GM19452 (cell line): Measurements from ENCODE around the gene CD63.
A peak's percentile ranks its signal among the peaks of the same experiment; 100 is the strongest.
"Not testable (repeated sequence)": the region's sequence is repeated elsewhere in the genome, so short reads cannot be mapped to it uniquely, and the experiment has no call there.

Source experiments
- ATAC-seq: cut with Tn5 transposase; IDR thresholded peaks from one replicate; pipeline ENCODE4 v1.9.1; 2021; ENCODE audit not compliant: unreplicated experiment

CD63 gene, protein sequence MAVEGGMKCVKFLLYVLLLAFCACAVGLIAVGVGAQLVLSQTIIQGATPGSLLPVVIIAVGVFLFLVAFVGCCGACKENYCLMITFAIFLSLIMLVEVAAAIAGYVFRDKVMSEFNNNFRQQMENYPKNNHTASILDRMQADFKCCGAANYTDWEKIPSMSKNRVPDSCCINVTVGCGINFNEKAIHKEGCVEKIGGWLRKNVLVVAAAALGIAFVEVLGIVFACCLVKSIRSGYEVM

DNA sequence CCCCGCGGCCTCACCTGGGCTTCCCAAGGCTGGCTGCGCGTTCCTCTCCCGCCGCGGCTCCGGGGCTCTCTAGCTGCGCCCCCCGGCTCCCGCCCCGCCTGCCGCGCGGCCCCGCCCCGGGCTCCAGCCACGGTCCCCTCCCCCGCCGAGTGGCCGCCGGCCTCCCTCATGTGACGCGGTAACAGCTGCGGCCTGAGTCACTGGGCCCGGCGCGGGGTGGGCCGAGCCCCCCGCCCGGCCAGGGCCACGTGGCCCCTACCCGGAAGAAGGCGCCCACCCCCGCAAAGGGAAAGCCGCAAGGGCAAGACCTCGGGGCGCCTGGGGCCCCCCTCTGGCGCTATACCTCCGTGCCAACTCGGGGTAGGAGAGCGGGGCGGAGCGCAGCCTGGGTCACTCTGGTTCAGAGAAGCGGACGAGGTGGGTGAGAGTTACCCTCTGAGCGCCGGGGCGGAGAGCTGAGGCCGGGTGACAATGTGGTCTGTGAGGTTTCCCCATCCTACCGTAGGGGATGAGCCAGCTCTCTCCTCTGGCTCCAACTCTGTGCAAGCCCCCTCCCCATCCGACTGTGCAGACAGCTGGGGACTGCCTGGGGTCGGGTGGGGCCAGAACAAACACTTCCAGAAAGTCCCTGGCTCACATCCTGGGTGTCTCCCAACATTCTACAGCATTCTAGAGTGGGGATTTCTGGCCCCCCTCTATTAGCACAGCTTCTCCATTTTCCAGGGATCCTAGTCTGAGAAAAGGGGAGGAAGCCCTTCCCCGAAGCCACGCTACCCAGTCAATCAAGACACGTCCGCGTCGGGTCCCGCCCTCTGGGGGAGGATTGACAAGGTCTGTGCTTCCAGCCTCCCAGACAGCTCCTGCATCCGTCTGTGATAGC, at the start of gene CD63:
CD63 (minus strand) TSS at position 71 of the 880 bp plus-strand sequence. CDS start 668 bp downstream, outside the sequence.
- peak; percentile 55 for ATAC-seq

DNA sequence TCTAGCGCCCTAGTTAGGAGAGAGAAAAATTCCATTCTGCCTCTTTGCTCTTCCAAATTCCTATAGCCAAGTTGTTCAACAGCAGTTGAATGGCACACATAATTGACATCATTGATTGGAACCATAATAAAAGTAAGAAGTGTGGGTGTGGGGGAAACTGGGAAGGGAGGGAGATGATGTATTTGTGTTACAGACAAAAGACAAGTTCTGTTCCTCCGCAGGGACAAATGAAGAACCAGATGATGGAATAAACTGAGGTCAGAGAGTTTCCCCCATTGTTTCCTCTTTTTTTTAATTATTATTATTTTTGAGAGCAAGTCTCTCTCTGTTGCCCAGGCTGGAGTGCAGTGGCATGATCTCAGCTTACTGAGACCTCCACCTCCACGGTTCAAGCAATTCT, 49.0 kb upstream of the CD63 start:
- no peak for ATAC-seq

DNA sequence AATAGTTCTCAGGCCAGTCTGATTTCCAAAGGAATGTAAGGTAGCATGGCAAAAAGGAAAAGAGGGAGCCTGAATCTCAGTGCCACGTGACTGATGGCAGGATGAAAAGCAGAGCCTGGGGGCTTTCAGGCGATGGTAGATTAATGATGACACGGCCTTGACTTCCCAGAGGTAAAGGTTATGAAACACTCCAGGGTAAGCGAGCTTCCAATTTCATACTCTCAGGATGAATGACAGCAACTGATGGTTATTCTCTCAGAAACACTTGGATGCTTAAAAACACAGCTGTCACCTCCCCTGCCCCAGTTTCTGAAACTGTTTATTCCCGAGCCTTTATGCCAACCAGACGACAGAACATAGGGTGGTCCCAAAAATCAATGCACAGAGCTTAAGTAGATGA, 42.9 kb upstream of the CD63 start:
- ATAC-seq: no peak

DNA sequence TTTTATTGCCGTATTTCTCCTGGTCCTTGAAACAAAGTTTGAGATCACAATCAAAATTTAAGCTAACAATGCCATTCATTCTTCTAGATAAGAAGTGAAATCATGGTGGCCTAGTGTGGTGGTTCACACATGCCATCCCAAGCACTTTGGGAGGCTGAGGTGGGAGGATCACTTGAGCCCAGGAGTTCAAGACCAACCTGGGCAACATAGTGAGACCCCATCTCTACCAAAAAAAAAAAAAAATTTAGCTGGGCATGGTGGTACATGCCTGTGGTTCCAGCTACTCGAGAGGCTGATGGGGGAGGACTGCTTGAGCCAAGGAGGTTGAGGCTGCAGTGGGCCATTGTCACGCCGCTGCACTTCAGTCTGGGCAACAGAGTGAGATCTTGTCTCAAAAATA, 38.3 kb upstream of the CD63 start:
- no peak for ATAC-seq

DNA sequence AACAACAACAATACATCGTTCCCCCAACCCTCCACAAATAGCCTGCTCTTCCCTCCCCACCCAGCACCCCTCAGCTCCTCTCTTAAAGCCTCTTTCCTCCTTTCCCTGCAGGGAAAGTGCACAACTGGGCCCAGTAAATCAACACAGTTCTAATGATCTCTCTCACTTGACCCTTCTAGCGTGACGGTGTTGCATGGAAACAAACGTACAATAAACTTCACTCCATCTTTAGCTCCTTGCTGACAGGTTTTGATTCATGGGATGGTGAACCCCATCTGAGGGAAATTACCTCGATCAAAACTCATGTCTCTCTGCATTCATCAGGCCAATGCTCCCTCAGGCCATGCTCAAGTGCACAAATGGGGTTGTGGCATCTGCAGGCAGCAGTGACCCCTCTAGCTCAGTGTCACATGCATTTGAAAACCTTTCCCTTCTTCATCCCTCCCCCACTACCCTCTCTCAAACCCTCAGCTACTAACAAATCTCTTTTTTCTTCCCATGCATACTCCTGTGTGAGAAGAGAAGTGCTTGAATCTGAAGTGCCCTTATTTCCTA, 37.0 kb upstream of the CD63 start:
- no peak for ATAC-seq

DNA sequence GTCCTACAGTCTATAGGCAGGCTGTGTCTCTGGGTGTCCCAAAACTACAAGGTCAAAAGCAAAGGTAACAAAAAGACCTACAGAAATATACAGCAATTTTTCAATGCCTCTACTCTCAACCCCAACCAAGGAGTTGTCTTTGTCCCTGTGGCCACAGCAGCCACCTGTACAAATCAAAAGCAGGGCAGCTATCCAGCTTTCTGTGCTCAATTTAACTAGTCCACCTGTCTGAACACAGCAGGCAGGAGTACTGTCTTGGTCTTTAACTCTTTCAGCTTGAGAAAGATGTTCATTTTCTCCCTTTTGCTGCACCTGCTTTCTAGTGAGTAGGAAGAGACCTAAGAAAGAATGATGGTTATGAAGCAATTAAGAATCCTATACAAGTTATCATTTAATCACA, 33.8 kb upstream of the CD63 start:
- ATAC-seq: no peak

DNA sequence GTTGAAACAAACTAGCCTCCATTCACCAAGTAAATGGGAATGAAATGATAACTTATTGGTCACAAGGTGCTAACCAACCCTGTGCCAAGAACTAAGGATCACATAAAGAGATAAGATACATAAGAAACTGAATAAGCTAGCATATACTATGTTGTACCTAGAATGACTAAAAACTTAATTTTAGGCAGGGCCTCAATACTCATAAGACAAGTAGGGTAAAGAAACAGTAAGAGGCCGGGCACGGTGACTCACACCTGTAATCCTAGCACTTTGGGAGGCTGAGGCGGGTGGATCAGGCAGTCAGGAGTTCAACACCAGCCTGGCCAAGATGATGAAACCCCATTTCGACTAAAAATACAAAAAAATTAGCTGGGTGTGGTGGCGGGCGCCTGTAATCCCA, 31.9 kb upstream of the CD63 start:
- no peak for ATAC-seq

DNA sequence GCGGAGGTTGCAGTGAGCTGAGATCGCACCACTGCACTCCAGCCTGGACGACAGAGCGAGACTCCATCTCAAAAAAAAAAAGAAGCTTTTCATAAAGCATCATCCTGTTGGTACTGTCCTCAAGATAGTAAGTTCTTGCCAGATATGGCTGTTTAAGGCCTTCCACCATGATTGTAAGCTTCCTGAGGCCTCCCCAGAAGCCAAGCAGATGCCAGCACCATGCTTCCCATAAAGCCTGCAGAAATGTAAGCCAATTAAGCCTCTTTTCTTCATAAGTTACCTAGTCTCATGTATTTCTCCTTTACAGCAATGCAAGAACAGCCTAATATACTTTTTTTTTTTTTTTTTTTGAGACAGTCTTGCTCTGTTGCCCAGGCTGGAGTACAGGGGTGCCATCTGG, 29.8 kb upstream of the CD63 start:
- ATAC-seq: not testable (repeated sequence)

DNA sequence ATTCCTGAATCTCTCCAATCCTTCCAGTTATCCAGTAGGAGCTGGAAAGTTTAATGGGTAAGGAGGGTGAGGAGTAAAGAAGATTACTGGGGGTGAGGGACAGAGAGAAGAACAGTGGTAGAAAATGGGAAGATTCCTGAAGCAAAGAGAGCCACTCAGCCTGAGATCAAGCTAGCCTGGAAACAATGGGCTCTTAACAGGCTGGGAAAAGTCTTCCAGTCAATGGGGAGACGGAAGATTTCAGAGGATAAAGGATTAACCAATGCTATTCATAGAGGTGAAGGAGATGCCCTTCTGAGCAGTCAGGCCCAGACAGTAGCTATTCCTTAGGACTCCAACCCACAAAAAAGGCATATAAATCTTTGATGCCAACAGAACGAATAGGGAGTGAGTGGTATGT, 28.9 kb upstream of the CD63 start:
- ATAC-seq: no peak

DNA sequence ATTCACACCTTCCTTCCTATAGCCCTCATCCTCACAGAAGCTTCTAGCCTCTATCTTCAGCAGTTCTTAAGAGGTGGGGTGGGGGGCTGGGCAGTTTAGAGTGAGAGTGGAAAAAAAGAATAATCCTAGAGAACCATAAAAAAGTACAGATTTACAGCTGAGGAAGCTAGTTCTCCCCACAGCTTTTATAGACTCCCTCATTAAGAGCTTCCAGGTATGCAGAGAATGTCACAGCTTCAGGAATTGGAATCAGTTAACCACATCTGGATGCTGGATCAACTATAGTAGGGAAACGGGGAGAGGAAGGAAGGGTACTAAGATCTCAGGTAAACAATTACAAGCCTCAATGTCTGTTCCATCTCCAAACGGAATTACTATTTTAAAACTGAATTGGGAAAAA, 26.4 kb upstream of the CD63 start:
- ATAC-seq: no peak

DNA sequence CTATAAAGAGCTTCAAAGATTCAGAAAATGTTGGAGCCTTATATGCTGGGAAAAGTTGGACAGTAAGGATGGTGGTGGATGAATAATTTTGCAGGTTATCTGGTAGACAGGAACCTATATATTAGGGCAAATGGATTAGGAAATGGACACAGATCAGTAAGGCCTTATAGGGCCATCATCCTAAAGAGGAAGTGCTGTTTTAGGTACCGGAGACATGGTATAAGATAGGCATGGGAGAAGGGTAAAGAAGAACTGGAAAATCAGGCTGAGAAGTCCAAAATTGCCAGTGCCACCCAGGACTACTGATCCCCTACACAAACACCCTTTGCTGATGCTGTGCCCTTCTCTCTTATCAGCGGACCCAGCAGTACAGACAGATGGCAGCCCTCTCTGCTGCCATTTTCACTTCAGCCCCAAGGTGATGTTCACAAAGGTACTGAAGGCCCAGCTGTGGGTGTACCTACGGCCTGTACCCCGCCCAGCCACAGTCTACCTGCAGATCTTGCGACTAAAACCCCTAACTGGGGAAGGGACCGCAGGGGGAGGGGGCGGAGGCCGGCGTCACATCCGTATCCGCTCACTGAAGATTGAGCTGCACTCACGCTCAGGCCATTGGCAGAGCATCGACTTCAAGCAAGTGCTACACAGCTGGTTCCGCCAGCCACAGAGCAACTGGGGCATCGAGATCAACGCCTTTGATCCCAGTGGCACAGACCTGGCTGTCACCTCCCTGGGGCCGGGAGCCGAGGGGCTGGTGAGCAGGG, 19.6 kb upstream of the CD63 start:
- ATAC-seq: no peak

DNA sequence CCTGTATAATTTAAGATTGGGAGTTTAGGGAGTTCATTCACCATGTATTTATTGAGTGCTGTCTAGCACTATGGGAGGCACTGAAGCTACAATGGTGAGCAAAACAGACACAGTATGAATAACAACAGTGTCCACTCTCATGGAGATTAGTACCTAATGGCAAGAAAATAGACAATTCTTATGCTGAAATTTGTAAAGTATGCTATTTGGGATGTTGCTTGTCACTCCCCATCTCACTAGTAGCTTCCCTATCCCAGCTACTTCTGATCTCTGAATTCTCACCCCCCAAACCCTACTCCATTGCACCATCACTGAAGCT, 18.1 kb upstream of the CD63 start:
- no peak for ATAC-seq

DNA sequence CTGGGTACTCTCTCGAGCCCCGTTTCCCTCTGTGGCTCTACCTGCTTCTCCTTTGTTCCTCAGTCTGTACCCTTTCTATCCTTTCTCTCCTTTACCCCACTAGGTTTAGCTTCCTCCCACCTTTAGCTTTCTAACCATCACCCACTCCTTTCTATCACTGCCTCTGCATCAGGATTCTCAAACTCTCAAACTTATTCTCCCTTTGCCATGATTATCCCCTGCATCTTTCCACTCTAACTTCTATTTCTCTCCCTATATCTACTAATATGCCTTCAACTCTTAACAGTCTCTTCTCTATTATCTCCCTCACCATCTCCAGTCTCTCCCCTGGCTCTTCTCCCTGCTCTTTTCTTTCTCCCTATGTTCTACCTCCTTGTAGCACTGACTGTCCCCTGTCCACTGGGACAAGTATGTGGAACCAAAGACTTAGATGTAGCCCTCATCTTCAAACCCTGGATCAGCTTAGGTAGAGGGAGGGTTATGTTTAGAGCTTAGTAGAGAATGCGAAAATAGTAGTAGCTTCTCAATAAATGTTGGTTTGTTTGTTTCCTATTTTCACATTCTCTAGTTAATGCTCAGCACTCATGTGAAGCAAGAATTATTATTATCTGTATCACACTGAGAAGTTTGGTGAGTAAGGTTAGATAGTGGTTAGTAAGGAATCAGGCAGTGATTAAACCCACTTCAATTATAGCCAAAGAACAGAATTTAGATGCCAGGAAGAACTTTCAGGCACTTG, 17.5 kb upstream of the CD63 start:
- ATAC-seq: no peak

DNA sequence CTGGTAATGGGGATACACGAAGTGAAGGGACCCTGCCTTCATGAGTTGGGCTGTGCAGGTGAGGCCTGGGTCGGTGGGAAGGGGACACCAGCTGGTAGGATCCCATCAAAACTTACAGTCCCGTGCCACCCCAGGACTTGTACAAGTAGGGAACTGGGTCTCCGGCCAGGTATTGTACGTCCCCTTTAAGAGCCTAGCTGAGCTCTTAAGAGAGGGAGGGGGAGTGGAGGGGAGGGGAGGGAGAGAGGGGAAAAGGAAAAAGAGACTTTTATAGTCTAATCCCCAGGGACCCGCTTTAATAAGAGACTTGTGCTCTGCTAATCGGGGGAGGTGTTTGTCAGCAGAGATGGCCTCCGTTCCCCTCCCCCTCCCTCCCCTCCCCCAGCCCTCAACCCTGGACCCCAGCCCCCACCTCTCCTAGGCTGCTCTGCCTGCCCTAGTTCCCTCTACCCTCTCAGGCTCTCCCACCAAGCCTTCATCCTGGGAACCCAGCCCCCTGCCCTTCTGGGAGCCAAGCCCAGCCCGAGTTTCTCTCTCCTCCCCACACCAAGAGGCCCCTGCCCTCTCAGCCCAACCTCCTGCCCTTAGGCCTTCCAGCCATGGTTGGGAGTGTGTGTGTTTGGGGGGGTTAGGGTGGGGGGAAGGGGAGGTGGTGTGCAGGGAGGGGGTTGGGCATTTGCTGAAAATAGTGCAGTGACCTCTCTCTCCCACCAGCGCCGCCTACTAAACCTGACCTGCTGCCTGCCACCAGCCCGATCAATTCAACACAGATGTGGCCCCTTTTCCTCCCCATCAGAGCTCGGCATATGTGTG, 16.8 kb upstream of the CD63 start:
- no peak for ATAC-seq

DNA sequence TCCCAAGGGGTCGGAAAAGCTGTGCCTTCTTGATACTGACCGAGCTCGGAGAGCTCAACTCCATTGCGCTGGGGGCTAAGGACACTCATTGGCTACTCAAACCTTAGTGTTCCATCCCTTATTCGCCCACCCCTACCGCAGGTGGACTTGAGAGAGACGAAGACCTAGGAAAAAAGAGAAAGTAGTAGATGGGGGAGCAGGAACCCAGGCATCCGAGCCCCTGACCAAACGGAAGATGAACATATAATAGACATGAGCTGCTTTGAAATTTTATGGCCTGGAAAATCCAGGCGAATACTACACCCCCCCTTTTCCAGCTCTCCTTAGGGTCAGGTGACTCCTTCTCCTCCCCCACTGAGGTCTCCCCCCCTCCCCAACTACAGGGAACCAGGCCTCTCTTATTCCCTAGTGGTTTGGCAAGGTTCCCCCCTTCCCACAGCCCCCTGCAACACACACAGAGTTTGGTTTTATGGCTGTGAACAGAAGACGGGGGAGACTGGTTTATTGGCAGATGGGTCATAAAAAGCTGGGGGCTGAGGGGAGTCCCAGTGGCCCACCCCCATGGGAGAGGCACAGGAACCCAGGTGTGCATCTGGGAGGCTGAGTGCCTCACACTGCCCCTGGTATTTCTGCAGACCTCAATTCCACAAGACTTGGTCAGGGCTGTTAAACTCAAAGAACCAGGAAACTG, 15.7 kb upstream of the CD63 start:
- ATAC-seq: no peak

DNA sequence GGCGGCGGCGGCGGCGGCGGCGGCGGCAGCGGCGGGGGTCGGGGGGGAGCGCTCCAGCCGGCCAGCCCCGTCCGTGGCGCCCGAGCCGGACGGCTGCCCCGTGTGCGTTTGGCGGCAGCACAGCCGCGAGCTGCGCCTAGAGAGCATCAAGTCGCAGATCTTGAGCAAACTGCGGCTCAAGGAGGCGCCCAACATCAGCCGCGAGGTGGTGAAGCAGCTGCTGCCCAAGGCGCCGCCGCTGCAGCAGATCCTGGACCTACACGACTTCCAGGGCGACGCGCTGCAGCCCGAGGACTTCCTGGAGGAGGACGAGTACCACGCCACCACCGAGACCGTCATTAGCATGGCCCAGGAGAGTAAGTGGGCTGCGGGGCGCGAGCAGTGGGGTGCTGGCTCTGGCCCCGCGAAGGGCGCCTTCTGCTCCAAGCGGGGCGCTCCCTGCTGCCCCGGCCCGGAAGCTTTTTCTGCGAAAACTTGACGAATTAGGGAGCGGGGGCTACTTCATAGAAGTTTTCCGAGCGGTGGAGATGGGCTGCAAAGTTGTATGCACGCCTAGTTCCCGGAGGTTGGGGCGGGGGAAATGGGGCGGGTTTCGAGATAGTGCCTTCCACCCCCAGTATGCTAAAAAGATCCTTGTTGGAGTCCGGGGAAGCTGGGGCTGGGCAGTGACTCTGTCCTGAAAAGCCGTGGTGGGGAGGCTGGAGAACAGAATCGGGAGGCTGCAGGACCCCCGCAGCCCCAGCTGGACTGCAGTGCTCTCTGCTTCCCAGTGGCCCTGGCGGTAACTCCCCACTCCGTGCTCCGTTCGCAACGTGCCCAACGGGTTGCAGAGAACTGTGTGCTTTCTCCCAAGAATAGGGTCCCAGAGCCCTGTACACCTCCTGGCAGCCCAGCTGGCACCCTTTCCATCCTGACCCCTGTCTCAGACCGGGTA, 14.9 kb upstream of the CD63 start:
- peak; percentile 45 for ATAC-seq

DNA sequence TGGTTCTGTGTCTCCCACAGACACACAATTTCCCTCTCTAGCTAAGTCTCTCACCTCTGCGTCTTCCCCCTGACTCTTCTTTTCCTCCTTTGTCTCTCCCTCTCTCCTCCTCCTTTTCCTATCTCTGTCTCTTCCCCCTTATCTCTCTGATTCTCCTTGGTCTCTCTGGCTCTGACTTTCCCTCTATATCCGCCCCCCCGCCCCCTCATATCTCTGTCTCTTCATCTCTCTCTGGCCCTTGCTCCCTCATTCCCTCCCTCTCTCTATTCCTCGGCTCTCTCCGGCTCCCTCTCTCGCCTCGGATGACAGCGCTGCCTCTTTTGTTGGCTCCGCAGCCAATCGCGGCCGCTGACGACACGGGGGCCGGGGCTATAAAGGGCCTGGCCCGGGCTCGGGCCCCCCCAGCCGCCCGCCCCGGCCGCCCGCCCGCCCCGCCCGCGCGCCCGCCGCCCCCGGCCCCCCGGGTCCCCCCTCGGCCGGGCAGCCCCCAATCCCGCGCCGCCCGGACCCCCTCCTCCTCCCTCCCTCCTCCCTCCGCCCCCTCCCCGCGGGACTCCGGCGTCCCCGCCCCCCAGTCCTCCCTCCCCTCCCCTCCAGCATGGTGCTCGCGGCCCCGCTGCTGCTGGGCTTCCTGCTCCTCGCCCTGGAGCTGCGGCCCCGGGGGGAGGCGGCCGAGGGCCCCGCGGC, 14.1 kb upstream of the CD63 start, which contains the start of gene GDF11:
GDF11 (plus strand) TSS at position 404 of the 687 bp plus-strand sequence; CDS start at position 599, 195 bp downstream.
- peak; percentile 20 for ATAC-seq
